ENCODE measurements around the gene AP3D1. TPM values are rescaled to one million over a fixed set of nuclear protein-coding genes. Genes with fewer than 3 reads are reported as not detected.

The AP3D1 gene
- total and polyA plus RNA-seq, 12 donors: 63.9 to 168 (median 81.9) TPM

DNA sequence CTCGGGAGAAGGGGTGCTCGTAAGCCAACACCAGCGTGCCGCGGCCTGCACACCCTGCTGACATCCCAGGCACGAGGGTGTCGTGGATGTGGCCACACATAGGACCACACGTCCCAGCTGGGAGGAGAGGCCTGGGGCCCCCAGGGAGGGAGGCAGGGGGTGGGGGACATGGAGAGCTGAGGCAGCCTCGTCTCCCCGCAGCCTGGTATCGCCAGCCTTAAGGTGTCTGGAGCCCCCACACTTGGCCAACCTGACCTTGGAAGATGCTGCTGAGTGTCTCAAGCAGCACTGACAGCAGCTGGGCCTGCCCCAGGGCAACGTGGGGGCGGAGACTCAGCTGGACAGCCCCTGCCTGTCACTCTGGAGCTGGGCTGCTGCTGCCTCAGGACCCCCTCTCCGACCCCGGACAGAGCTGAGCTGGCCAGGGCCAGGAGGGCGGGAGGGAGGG lies 52.3 kb downstream of the AP3D1 start:
- Histone ChIP-seq H3K4me1 (peaks cover 13 to 30% (median 24%) of the 10 kb centered on the region in 9 donors), H3K27me3 (no peaks in the 10 kb centered on the region), H3K4me3 (no peak overlapping the region), H3K27ac (peak overlapping the region in 1 of 10 donors; percentile 10), H3K36me3 (peaks cover 0 to 50% (median 17%) of the 10 kb centered on the region in 9 donors), H3K9me3 (no peaks in the 10 kb centered on the region)
- intact Hi-C loops (cut with DNase I): loop anchor here in 1 of 10 donors (5.0 kb wide), 1 partner anchor 53 kb away; the partner anchor contains the start of gene AP3D1
- 75 to 77% methylated on average over 14 to 16 of the region's 16 CpGs for WGBS, 2 donors
- TF ChIP-seq, protein P1, sequence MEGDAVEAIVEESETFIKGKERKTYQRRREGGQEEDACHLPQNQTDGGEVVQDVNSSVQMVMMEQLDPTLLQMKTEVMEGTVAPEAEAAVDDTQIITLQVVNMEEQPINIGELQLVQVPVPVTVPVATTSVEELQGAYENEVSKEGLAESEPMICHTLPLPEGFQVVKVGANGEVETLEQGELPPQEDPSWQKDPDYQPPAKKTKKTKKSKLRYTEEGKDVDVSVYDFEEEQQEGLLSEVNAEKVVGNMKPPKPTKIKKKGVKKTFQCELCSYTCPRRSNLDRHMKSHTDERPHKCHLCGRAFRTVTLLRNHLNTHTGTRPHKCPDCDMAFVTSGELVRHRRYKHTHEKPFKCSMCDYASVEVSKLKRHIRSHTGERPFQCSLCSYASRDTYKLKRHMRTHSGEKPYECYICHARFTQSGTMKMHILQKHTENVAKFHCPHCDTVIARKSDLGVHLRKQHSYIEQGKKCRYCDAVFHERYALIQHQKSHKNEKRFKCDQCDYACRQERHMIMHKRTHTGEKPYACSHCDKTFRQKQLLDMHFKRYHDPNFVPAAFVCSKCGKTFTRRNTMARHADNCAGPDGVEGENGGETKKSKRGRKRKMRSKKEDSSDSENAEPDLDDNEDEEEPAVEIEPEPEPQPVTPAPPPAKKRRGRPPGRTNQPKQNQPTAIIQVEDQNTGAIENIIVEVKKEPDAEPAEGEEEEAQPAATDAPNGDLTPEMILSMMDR (IDR thresholded peaks at IDR 0.05): no peak
- no peak for ATAC-seq
- DNase-seq: no peak

- Histone ChIP-seq H3K27ac (no peak overlapping the region), H3K36me3 (peaks cover 0 to 47% (median 17%) of the 10 kb centered on the region in 9 donors), H3K4me3 (no peak overlapping the region), H3K4me1 (peaks cover 13 to 42% (median 29%) of the 10 kb centered on the region in 9 donors), H3K27me3 (no peaks in the 10 kb centered on the region), H3K9me3 (no peaks in the 10 kb centered on the region)
- DNase-seq (no peak), ATAC-seq (no peak)
- 82% methylated on average over 23 of the region's 23 CpGs for WGBS, 2 donors
- TF ChIP-seq, protein P1 (IDR thresholded peaks at IDR 0.05): no peak
- intact Hi-C loops (cut with DNase I): loop anchor here in 2 of 10 donors (2.0 to 5.0 kb wide), 2 partner anchors 53 to 54 kb away; partner anchors contain the start of gene AP3D1 (in 2 of the 2)
Observed at GRCh38 chr19:2097886-2098327, 53.5 kb downstream of the AP3D1 start.

DNA sequence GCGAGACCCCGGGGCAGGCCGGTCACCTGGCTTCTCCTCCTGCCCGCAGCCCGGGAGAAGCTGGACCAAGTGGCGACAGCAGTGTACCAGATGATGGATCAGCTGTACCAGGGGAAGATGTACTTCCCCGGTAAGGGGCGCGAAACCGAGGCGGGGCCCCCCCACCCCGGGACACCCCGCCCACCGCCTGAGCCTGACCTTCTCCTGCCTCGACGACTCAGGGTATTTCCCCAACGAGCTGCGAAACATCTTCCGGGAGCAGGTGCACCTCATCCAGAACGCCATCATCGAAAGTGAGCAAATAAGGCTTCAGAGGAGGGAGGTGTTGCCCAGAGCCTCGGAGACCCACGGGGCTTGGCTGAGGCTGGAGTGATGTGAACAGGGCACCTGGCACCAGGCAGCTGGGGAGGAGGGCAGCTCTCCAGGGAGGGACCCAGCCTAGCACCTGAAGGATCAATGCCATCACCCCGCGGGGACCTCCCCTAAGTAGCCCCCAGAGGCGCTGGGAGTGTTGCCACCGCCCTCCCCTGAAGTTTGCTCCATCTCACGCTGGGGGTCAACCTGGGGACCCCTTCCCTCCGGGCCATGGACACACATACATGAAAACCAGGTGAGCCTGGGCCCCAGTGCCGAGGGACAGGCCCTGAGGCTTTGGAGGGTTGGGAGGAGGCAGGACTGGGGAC lies 54.0 kb downstream of the AP3D1 start:
- H3K4me3 ChIP-seq: peak overlapping the region in 9 of 10 donors; percentile 37 to 95 (median 58)
- H3K27ac ChIP-seq: peak overlapping the region in 9 of 10 donors; percentile 14 to 73 (median 35)
- H3K27me3 ChIP-seq: no peaks in the 10 kb centered on the region
- H3K9me3 ChIP-seq: no peaks in the 10 kb centered on the region
- ATAC-seq: no peak
- peaks cover 0 to 45% (median 17%) of the 10 kb centered on the region in 9 donors for H3K36me3 ChIP-seq
- WGBS, 2 donors: 28 to 31% methylated on average over 30 of the region's 30 CpGs
- no peak for DNase-seq
- peaks cover 13 to 48% (median 34%) of the 10 kb centered on the region in 9 donors for H3K4me1 ChIP-seq
- intact Hi-C loops (cut with DNase I): loop anchor here in 2 of 10 donors (2.0 to 5.0 kb wide), 2 partner anchors 53 to 55 kb away; partner anchors contain the start of gene AP3D1 (in 2 of the 2)
- TF ChIP-seq, protein P1 (IDR thresholded peaks at IDR 0.05): no peak

DNA sequence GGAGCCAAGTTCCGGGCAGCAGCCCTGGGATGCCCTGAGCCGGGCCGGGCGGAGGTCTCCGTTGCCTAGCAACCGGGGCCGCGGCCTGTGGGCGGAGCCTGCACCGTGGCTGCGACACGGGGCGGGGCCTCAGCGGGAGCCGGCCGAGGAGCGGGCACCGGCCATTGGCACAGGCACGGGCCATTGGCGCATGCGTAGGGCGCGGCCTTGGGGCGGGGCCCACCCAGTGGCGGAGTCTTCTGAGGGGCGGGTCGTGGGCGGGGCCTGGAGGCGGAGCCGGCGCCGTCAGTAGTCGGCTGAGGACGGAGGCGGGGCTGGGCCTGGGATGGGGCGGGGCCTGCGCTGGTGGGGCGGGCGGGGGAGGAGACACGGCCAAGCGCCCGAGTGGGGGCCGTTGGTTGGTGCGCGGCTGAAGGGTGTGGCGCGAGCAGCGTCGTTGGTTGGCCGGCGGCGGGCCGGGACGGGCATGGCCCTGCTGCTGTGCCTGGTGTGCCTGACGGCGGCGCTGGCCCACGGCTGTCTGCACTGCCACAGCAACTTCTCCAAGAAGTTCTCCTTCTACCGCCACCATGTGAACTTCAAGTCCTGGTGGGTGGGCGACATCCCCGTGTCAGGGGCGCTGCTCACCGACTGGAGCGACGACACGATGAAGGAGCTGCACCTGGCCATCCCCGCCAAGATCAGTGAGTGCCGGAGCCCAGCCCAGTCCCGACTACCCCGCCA lies 54.7 kb downstream of the AP3D1 start, which contains the start of gene IZUMO4:
IZUMO4 (plus strand) TSS at position 436 of the 723 bp plus-strand sequence; CDS start at position 467, 31 bp downstream.
- Histone ChIP-seq H3K4me3 (peak within 1 kb of the TSS; percentile 50 to 95 (median 78)), H3K36me3 (peaks cover 0 to 41% (median 17%) of the 10 kb centered on the region in 9 donors), H3K9me3 (no peaks in the 10 kb centered on the region), H3K4me1 (peaks cover 13 to 55% (median 41%) of the 10 kb centered on the region in 9 donors), H3K27ac (peak within 1 kb of the TSS; percentile 79 to 98 (median 93)), H3K27me3 (no peaks in the 10 kb centered on the region)
- TF ChIP-seq, protein P1 (IDR thresholded peaks at IDR 0.05): peak in 8 of 9 donors; percentile 13 to 67 (median 44)
- WGBS, 2 donors: 0 to 2% methylated on average over 43 to 70 of the region's 70 CpGs
- intact Hi-C loops (cut with DNase I): loop anchor here in 3 of 10 donors (1.0 to 5.0 kb wide), 3 partner anchors 54 to 80 kb away; partner anchors contain the start of gene AP3D1 (in 2 of the 3)
- ATAC-seq (peak; percentile 88 to 94 (median 90)), DNase-seq (peak; percentile 98 to 100)

Data from heart right ventricle (tissue), 16 donors.